DMS 273 (cell line): ENCODE results near the gene CGB7.
A peak's percentile ranks its signal among the peaks of the same experiment; 100 is the strongest.

ENCODE experiments used
- DNase-seq: peaks from one replicate; lab custom pipeline; 2025; ENCODE audit not compliant: unreplicated experiment; lab: John Stamatoyannopoulos, UW

CGB7 gene

DNA sequence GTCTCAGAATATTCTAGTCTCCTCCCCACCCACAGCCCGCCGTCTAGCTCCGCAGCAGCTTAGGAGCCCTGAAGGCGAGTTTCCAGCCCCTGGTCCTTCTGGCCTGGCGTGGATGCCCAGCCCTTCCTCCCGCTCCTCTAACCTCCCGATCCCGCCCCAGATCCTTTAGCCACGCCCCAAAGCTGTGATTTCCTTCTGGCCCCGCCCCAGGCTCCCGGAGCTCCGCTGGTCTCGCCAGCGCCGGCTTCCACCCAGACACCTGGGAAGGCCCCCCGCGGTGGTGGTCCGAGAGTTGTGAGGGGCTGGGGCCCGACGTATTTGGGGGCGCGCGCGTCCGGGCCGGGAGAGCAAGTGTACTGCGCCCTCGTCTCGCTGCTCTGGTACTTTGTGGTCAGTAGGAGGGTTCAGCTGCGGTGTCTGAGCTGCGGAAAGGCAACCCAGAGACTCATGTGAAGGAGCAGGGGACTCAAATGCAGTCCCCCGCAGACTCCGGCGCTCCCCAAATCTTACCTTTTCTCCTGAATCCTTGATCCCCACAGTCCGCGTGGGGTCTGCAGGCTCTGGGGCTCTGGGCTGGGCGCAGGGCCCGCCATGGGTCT lies at the start of gene CGB7:
Gene CGB7 (minus strand): TSS at position 114 of the 599 bp plus-strand sequence. CDS start 2,374 bp downstream, outside the sequence.
- DNase-seq: peak; percentile 73

DNA sequence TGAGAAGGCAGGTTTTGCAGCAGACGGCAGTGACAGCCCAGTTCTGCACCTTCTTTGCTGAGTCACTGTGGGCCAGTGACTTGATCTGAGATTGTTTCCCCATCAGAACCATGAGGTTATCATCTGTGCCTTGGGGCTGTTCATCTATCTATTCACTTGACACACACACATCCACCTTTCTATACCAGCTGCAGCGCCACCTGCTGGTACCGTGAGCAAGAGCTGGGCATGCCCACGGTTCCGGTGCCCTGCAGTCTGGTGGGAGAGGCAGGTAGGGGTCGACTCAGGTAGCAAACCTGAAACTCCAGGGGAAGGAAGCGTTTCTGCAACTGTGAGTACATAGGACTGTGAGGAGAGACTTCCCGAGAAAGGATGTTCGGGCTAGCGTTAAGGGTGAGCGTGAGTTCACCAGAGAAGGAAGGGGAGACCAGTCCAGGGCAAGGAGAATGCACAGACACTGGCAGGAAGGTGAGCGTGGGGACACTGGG lies 49.1 kb upstream of the CGB7 start:
- peak; percentile 84 for DNase-seq

DNA sequence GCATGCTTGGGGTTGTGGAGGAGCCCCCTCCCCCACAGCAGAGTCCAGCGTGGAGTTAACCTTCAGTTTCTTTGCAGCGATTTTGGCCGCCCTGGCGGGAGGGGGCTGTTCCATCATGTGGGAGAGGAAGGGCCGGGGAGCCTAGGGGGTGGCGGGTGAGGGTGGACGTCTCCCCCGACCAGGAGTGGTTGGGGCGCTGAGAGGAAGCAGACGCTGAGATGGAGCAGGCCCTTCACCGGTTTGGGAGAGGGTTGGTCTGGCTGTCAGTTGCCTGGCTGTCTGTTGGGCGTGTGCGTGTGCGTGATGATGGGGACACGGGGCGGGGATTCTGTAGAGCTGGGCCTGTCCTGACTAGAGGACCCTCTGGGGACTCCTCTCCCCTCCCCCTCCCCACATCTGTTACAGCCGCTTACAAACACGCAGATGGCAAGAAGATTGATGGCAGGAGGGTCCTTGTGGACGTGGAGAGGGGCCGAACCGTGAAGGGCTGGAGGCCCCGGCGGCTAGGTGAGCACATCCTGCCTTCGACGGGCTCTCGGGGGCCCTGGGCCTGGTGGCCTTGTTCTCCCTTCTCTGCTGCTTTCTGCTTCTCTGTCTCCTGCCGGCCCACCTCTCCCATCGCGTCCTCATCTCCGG lies 46.8 kb upstream of the CGB7 start:
- DNase-seq: peak; percentile 85

DNA sequence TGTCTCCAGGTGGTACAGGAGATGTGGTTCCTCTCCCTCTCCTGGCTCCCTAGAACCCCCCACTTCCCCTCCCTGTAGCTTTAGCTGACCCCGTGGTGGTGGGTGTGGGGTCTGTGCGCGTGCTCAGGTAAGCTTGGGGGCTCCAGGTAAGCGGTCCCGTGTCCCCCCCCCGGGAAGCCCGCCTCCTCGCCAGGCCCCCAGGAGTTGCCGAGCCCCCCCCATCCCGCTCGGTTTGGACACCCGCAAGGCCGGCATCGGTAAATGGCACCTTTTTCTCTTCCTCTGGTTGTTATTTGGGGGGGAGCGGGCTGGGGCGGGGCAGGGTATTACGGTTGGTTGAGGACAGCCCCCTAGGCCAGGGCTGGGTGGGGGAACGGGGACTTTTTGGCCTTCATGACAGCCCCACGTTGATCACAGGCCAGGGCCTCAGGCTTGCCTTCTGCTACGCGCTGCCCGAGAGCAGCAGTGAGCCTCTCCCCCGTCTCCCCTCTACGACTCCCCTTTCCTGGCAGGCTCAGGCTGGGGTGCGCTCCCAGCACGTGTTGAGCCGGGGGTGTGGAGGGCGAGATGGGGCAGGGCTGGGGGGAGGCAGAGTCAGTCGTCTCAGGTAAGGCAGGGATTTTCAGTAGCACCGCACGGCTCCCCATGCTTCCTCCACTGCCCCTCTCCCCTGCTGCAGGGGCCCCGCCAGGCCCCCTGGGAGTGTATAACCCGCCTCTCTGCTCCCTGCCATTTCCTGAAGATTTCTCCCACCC lies 46.0 kb upstream of the CGB7 start:
- no peak for DNase-seq

DNA sequence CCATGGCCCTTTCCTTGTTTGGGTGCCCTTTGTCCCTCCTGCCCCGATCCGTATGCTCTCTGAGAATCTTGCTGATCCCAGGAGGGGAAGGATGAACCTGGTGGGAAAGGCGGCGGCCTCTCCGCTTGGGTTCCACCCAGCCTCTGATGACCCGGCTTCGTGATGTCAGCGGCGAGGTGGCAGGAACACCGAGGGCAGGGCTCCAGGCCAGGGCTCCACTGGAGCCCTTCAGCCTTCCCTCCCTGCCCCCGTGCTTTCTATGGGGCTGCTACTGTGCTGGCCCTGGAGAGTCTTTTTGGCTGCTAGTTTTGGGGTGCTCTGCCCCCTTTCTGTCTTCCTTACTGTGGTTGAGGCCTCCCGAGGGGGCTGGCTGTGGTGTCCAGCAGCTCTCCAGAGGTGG lies 44.8 kb upstream of the CGB7 start:
- DNase-seq: no peak

DNA sequence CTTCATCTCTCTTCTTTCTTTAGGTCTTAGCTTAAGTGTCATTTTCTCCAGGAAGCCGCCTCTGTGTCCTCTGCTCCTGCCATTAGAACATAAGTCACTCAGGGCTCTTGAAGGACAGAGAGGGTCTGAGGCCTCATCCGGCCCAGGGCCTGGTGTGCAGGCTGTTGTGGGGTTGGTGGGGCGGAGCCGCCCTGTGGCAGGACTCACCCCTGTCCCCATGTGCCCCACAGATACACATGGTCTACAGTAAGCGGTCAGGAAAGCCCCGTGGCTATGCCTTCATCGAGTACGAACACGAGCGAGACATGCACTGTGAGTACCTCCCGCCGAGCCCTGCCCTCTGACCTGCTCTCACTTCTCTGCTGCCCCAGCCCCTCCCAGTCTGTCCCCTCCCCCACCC lies 43.6 kb upstream of the CGB7 start:
- DNase-seq: no peak

DNA sequence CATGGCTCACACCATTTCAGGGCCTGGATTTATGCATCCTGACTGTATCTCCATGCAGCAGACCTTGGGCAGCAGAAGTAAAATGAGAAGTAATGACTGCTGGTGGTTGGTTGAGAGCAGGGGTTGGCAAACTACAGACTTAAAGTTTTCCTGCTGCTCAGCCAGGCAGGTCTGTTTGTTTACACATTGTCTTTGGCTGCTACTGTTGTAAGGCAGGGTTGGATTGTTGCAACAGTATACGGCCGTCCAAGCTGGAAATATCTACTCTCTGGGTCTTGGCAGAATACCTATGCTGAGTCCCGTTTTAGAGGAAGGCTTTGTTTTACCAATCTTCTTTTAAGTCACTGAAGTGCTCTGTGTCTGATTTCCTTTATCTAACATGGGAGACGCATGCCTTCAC lies 41.2 kb upstream of the CGB7 start:
- DNase-seq: no peak

DNA sequence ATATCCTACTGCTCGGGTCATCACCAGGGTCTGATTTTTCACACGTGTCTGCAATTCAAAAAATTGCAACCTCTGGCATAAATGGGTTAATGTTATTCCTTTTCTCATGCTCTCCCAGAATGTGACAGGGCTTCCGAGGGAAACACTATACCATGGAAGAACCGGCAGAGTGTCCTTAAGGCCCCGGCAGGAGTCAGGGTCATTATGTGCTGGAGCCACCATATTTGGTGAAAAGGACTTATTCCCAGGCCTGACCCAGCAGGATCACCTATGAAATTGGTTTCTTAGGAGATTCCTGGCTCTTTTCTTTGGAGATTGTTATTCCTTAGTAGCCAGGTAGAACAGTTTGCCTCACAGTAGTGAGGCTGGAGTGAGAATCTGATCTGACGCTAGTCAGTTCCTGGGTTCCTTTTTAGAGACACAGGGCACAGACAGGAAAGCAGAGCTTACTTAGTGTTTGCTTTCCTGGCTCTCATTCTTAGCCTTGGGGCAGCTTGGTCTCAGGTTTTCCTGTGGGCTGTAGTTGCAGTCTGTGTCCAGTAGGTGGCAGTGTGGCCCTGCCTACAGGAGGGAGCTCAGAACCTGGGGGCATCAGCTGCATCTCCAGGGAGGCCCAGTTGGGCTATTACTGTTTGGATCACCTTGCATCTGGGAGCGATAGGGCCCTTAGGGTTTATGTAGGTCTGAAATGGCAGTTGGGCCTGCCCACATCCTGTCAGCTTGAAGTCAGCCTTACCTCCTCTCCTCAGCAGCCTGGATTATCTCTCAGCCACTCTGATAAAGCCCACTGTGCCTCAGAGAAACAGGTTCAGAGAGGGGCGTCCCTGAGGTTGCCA lies 40.1 kb upstream of the CGB7 start:
- peak; percentile 88 for DNase-seq

DNA sequence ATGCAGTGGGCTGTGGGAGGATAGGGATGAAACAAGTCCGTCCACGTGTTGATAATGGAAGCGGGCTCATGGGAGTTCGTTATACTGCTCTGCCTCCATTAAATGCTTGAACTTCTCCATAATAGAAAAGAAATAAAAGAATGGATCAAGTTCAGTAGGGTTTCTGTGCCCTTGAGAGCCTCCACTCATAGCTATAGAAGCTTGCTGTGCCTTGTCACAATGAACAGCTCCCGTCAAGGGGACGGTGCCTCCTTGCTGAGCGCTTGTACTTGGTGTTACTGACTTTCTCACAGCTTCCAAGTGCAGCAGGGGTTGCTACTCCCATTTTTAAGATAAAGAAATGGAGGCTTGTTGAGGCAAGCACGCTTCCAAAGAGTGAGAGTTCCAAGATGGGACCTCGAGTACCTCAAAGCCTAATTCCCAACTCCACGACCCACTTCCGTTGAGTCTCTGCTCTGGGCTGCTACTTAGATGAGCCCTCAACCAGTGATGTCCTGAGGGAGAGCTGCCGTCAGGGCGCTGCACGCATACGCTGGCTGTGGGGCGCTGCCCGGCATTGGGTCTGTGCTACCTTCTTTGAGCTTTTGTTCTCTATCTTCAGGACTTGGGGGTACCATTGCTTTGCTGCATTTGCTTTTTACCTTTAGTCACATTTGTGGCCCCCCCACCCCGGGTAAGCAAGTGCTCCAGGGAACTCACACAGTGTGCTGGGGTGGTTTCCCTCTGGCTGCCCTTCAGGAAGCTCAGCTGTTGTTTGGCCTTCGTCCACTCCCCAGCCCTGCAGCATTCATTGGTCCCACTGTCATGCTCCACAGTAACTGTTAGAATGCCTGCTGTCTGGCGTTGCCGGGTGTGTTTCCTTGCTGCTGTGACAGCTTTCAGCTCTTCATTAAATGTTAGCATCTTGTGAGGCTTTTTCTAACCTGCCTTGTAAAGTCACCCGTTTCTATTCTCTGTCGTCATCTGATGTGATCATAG lies 37.2 kb upstream of the CGB7 start:
- no peak for DNase-seq

DNA sequence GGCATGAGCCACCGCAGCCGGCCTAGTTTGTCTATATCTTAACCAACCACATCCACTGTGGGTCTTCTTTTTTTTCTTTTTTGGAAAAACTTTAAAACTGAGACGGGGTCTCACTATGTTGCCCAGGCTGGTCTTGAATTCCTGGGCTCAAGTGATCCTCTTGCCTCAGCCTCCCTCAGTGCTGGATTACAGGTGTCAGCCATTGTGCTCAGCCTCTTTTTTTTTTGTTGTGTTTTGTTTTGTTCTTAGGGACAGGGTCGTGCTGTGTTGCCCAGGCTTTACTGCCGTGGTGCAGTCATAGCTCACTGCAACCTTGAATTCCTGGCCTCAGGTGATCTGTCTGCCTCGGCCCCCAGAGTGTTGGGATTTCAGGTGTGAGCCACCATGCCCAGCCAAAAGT lies 35.1 kb upstream of the CGB7 start:
- no peak for DNase-seq

DNA sequence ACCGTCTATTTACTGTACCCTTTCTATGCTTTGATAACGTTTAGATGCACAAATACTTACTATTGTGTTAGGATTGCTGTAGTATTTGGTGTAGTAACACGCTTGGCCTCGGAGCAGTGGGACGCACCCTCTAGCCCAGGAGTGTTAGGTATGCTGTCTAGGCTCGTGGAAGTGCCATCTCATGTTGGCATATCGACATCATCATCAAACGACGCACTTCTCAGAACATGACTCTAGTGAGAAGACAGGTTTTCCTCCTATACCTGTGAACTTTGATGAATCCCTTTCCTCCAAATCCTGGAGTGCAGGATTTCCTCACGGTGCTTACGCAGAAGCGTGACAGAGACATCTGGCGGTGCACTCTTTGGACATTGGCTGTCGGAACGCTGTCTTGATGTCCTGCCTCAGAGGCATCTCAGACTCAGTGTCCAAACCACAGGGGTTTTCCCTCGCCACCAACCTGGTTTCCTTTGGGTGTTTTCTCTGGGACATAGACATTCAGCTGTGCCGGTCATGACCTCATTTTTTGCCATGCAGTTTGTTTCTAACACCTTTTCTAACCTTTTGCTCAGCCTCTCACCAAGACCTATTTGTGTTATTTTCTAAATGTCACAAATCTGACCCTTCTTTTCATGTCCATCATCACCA lies 34.0 kb upstream of the CGB7 start:
- no peak for DNase-seq

DNA sequence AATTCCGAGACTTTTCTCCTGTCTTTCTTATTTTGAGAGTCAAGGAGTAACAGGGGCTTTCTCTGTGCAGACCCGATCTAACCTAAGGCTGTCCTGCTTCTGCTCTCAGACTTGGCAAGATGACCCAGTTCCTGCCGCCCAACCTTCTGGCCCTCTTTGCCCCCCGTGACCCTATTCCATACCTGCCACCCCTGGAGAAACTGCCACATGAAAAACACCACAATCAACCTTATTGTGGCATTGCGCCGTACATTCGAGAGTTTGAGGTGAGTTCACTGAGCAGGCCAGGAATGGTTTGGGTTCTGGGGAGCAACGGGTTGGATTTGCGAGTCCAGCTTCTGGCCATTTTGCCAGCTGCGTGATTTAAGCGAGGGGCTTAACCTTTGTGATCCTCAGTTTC lies 28.7 kb upstream of the CGB7 start:
- no peak for DNase-seq

DNA sequence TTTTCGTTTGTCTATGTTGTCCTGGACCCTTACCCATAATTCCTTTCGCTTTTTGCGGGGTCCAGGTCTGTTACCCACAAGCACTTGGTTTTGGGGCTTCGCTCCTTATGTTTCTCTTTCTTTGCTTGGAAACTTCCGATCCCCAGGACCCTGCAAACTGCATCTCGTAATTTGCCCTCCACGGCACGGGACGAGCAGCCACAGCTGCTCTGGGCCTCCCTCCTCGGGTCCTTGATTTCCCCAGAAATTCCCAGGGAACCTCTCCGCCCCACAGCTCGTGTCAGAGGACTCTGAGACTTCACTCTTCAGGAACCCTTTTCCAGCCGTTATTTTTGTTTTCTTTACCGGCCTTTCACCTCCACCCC lies 28.3 kb upstream of the CGB7 start:
- DNase-seq: no peak

DNA sequence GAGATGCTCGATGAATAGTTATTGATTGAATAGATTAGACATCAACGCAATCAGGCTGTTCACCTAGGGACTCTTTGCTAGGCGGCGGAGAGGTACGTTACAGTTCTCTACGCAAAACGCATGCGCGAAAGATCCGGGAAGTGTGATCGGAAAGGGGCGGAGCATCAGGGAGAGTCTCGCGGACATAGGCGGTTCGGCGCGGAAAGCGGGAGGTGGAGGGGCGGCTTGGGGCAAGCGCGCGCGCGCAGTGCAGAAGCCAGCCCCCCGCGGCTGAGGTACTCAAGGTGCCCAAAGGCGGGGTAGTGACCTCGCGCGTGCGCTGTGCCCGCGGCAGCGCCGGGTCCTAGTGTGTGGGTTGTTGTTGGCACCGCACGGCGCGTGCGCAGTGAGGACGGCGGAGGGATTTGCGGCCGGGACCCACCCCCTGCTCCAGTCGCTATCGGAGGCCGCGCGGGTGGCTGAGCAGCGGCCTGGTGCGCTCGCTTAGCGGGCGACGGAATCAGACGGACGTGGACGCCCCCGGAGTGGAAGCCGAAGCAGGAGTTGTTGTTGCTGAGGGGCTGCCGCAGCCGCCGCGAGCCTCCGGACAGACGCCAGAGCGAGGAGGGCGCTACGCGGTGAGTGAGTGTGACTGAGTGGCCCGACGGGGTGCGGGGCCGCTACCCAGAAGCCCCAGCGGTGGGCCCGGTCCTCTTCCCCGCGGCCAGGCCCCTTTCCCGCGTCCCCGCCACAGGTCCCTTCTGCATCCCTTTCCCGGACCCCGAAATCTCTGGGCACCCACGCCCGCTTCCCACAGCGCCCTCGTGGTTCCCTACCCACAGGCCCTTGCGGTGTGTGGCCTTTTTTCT lies 27.7 kb upstream of the CGB7 start, which contains the start of gene SNRNP70:
Gene SNRNP70 (plus strand): TSS at position 432 of the 848 bp plus-strand sequence. CDS start 964 bp downstream, outside the sequence.
- DNase-seq: peak; percentile 100

DNA sequence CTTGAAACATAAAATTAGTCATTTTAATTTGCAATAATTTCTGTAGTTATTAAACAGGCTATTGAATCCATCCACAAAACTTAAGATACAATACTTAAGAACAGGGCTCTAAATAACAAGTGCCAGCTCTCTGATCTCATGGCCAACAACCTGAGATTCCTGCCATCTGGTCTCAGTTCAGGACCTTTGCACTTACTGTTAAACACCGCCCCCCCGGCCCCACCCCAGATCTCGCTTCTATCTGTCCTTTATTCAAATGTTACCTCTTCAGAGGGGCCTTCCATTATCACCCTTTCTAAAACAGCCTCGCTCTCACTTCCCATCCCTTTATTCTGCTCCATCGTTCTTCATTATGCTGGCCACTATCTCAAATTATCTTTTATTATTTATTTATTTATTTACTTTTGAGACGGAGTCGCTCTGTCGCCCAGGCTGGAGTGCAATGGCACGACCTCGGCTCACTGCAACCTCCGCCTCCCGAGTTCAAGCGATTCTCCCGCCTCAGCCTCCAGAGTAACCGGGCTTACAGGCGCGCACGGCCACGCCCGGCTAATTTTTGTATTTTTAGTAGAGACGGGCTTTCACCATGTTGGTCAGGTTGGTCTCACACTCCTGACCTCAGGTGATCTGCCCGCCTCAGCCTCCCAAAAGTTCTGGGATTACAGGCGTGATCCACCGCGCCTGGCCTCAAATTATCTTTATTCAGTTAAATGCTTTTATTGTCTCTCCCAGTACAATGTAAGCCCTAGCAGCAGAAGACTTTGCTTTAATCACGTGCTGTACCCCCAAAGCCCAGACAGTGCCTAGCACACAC lies 26.9 kb upstream of the CGB7 start:
- peak; percentile 58 for DNase-seq

DNA sequence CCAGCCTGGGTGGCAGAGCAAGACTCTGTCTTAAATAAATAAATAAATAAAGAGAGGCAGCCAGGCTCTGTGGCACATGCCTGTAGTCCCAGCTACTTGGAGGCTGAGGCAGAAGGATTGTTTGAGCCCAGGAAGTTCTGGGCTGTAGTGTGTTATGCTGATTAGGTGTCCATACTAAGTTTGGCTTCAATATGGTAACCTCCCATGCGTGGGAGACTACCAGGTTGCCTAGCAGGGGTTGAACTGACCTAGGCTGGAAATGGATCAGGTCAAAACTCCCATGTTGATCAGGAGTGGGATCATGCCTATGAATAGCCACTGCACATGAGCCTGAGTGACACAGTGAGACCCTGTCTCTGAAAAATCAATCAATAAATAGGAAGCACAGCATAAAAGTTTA lies 23.7 kb upstream of the CGB7 start:
- no peak for DNase-seq

DNA sequence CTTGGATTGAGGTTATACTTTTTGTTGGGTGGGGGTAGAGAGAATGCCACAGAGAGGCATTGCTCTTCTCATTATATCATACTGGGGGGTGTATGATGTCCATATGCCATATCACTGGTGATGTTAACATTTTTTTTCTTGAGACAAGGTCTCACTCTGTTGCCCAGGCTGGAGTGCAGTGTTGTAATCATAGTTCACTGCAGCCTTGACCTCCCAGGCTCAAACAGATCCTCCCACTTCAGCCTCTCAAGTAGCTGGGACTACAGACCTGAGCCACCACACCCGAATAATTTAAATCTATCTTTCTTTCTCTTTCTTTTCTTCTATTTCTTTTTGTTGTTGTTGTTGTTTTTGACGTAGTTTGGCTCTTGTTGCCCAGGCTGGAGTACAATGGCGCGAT lies 22.8 kb upstream of the CGB7 start:
- DNase-seq: no peak

DNA sequence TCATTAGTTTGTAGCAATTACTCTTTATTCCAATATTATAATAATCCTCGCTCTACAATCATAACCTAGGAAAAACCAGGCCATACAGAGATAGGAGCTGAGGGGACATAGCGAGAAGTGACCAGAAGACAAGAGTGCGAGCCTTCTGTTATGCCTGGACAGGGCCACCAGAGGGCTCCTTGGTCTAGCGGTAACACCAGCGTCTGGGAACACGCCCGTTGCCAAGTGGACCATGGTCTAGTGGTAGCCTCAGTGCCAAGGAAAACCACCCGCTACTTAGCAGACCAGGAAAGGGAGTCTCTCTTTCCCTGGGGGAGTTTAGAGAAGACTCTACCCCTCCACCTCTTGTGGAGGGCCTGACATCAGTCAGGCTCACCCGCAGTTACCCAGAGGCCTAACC lies 17.3 kb upstream of the CGB7 start:
- DNase-seq: peak; percentile 68
